Retinal pigment epithelial cell (primary cell): ENCODE measurements around the gene GRK5.

Experiments
- DNase-seq: peaks from one replicate; pipeline ENCODE4 v3.0.0-alpha.2; 2010; ENCODE audit warnings: low read depth
- H3K4me3 ChIP-seq: 2 replicates; pipeline ENCODE4 v1.5.1; 2011; ENCODE audit warnings: mild to moderate bottlenecking, low read length, control low read depth, moderate library complexity
- CTCF ChIP-seq: conservative IDR thresholded peaks from 2 replicates; pipeline ENCODE4 v1.5.1; 2011; ENCODE audit warnings: low read depth, low read length, control low read depth, inconsistent platforms

GRK5 gene

GRCh38 chr10:119424258-119424975 is 217.0 kb downstream of the GRK5 start:
- no peak for TF ChIP-seq CTCF
- DNase-seq, result no peak
- H3K4me3 ChIP-seq, result no peak overlapping the region

DNA sequence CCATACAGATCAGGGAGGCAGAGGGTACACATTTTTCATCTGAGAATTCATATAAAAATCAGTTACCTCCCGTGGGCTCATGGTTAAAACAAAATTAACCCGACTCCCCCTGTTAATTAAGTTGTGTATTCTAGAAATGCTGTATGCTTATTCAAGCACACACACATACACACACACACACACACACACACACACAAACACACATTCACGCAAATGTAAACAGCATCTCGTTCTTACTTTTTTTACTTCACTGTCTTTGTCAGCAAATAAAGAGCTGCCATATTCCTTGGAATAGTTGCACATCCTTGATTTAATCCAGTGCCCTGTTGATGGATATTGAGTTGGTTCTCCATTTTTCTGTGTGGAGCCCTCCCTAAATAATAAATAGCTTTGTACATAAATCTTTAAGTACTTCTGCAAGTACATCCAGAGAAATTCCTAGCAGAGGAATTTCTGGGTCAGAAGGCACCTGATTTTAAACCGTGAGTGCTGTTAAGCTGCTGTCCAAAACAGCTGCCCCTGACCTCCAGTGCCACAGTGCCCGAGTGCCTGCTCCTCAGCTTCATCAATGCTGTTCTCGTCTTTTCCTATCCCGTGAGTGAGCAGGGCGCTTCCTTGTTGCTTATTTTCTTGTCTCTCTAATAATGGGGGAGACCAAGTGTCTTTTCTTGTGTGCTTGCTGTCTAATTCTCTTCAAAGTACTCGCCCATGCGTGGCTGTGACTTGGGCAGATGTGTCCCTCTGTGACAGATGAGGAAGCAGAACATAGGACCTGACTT is 217.9 kb downstream of the GRK5 start:
- no peak overlapping the region for H3K4me3 ChIP-seq
- DNase-seq, result no peak
- TF ChIP-seq CTCF, result no peak

DNA sequence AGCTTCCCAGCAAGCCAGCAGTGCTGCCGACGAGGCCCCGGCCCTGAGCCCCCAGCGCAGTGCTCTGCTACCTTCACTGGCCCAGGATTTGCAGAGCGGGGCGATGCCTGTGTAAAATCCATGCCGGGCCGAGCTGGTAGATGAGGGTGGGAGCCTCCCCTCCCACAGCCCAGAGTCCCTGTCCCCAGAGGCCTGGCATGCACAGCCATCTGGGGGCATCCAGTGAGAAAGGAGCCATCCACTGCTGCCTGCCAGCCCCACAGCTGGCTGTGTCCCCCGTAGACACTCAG is 218.5 kb downstream of the GRK5 start:
- TF ChIP-seq CTCF, result no peak
- no peak overlapping the region for H3K4me3 ChIP-seq
- DNase-seq, result no peak

DNA sequence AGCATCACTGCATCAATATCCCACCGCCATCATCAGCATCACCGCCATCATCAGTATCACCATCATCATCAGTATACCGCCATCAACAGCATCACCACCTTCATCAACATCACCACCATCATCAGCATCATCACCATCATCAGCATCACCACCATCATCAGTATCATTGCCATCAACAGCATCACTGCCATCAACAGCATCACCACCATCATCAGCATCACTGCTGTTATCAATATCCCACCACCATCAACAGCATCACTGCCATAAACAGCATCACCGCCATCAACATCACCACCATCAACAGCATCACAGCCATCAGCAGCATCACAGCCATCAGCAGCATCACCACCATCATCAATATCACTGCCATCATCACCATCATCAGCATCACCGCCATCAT is 219.3 kb downstream of the GRK5 start:
- no peak overlapping the region for H3K4me3 ChIP-seq
- TF ChIP-seq CTCF, result no peak
- DNase-seq, result no peak

DNA sequence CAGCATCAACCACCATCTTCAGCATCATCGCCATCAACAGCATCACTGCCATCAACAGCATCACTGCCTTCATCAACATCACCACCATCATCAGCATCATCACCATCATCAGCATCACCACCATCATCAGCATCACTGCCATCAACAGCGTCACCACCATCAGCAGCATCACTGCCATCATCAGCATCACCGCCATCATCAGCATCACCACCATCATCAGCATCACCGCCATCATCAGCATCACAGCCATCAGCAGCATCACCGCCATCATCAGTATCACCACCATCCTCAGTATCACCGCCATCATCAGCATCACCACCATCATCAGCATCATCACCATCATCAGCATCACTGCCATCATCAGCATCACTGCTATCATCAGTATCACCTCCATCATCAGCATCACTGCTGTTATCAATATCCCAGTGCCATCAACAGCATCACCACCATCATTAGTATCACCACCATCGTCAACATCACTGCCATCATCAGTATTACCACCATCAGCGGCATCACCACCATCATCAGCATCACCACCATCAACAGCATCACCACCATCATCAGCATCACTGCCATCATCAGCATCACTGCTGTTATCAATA is 220.0 kb downstream of the GRK5 start:
- H3K4me3 ChIP-seq, result no peak overlapping the region
- DNase-seq, result no peak
- no peak for TF ChIP-seq CTCF

DNA sequence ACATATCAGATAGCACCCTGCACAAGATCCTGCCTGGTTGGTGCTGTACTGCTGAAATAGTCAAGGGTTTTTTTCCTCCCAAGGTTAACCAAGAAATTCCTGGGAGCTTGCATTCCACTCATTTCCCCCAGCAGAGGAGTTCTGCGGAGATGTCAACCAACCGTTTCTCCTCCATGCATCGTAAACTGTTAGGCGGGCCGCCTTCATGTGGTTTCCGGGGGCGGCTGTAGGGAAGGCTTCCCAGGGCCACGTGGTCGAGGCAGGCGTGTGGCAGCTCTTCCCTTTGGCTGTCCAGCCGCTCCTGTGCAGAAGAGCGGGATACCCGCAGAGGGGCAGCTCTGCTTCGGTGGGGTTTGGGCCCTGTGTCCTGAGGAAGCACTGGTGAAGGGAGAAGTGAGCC is 221.4 kb downstream of the GRK5 start:
- no peak for TF ChIP-seq CTCF
- DNase-seq, result no peak
- no peak overlapping the region for H3K4me3 ChIP-seq

GRCh38 chr10:119429771-119430170 is 222.4 kb downstream of the GRK5 start:
- no peak for DNase-seq
- no peak overlapping the region for H3K4me3 ChIP-seq
- no peak for TF ChIP-seq CTCF
